NCI-H748 treated with DMSO at 0.1 percent for 48 hours (cell line): ENCODE results near the gene CXCL1.

Source experiments
- DNase-seq: peaks from one replicate; lab custom pipeline; 2025; lab: John Stamatoyannopoulos, UW

Gene CXCL1

DNA sequence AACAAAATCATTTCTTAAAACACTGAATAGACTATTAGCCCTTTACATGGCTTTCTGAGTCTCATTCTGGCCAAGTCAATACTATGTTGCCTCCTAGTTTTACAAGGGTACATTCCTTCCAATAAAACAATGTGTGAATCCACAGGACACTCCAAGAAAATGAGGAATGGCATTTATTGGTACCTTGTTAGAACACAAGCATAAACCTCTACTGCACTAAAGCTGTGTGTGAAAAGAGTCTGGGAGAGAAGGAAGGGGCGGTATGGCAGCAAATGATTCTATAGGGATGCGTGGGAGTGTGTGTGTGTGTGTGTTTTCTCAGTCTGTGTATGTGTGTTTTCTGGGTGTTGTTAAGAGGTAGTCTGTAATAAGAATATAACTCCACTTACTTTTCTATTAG is 48.9 kb downstream of the CXCL1 start:
- DNase-seq: no peak

DNA sequence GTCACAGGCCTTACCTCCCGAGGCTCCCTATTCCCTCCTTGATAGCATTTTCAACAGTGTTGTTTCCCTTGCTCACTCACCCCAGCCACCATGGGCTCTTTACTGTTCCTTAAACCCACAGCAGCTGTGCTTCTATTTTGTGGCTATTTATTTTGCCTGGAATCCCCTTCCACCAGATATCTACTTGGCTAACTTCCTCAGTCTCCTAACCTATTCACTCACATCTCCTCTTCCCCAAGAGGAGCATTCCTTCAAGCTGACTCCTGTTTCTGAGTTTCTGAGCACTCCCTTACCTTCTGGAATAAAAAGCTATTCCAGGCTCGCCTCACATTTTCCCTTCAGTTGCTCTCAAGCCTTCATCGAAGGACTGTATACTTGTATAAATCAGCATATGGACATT is 50.5 kb downstream of the CXCL1 start:
- no peak for DNase-seq
